ENCODE results near the gene PLEKHN1. TPM values are rescaled to one million over a fixed set of nuclear protein-coding genes. Genes with fewer than 3 reads are reported as not detected.

The PLEKHN1 gene
- total RNA-seq, 2 experiments from 2014 or later: 5.8 to 6.0 TPM

DNA sequence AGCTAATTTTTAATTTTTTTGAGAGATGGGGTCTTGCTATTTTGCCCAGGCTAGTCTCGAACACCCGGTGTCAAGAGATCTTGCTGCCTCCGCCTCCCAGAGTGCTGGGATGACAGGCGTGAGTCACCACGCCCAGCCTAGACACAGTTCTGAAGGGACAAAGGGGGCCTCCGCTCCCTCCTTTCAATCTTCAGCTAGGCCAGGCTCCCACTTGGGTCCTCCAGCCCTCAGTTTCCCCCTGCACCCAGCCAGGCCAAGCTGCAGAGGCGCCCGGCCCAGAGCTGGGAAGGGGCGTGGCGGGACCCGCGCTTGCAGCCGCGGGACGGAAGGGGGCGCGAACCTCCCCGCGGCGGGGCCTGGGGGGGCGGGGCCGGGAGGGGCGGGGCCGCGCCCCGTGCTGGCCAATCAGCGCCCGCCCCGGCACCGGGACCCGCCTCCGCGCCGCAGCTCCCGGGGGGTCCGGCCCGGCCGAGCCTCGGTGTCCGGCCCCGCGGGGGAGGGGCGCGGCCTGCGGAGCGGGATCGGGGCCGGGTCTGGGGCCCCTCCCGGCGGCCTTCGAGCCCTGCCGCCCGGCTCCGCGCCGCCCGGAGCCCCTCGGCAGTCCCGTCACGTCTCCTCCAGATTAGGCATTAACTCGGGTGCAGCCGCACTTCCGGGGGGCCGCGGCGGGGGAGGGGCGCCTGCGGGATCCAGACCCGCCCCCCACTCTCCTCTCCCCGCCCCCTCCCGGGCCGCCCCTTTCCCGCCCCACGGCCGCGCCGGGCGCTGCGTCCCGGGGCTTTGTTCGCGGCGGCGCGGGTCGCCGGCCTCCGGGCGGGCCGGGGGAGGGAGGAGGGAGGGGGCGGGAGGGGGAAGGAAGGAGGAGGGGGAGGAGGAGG lies 53.1 kb downstream of the PLEKHN1 start:
- no peak overlapping the region for H3K27ac Mint-ChIP-seq
- H3K36me3 Mint-ChIP-seq: no peaks in the 10 kb centered on the region
- peaks cover 8% of the 10 kb centered on the region for H3K4me1 Mint-ChIP-seq (ENCODE audit: low read depth)
- peak overlapping the region; percentile 62 for H3K4me3 Mint-ChIP-seq
- peak; percentile 83 for DNase-seq
- peaks cover 9% of the 10 kb centered on the region for H3K27me3 Mint-ChIP-seq
- POLR2A ChIA-PET: no interaction called here
- H3K9me3 Mint-ChIP-seq: no peaks in the 10 kb centered on the region
- CTCF ChIA-PET: interaction anchor here (0.9 to 2.0 kb wide), 9 partner anchors 13 to 78 kb away, joined by 3 to 15 read pairs (median 5); partner anchors contain the start of gene PERM1
- intact Hi-C loops (cut with micrococcal nuclease): loop anchor here (5.0 kb wide), 1 partner anchor 43 kb away; no protein-coding TSS in a partner anchor

DNA sequence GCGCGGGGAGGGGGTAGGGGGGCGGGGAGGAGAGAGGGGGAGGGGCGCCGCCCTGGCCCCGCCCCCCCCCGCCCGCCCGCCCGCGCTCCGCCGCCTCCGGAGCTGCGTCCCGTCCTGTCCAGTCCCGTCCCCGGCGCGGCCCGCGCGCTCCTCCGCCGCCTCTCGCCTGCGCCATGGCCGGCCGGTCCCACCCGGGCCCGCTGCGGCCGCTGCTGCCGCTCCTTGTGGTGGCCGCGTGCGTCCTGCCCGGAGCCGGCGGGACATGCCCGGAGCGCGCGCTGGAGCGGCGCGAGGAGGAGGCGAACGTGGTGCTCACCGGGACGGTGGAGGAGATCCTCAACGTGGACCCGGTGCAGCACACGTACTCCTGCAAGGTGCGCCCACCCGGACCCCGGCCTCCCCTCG lies 53.7 kb downstream of the PLEKHN1 start, which contains the start of gene AGRN:
Gene AGRN (plus strand): TSS at position 121 of the 405 bp plus-strand sequence. CDS start 53 bp downstream, at position 174.
- Mint-ChIP-seq H3K27me3 (peaks cover 9% of the 10 kb centered on the region), H3K4me3 (peak within 1 kb of the TSS; percentile 62), H3K4me1 (ENCODE audit: low read depth) (peaks cover 6% of the 10 kb centered on the region), H3K9me3 (no peaks in the 10 kb centered on the region), H3K27ac (no peak within 1 kb of the TSS), H3K36me3 (no peaks in the 10 kb centered on the region)
- ChIA-PET POLR2A (no interaction called here), CTCF (interaction anchor here (1.4 to 2.0 kb wide), 3 partner anchors 13 to 44 kb away, joined by 6 to 10 read pairs (median 9); no protein-coding TSS in a partner anchor)
- DNase-seq: no peak
- intact Hi-C loops (cut with micrococcal nuclease): loop anchor here (5.0 kb wide), 1 partner anchor 42 kb away; no protein-coding TSS in a partner anchor

DNA sequence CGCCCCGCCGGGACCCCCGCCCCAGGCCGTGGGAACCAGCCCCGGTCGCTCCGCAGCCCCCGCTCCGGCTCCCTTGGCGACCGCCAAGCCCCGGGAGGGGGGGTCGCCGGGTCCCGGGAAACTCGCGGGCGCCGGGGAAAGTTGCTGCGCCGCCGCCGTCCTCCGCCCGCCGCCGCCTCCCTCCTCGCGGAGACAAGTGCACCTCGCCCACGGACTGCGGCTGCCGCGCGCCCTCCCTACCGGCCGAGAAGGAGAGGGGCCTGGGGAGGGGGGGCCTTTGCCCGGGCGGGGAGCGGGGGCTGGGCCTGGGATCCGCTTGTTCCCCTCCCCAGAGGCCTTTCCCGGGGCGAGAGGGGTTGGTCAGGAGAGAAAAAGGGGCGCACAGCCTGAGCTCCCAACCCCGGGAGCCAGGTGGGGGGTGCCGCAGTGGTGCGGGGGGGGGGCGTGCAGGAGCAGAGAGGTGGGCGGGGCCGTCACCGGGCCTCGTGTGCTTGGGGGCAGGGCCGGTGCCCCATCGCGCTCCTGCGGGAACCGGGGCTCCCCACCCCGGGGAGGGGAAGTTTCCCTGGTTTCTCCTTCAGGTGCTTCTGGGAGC lies 54.2 kb downstream of the PLEKHN1 start:
- H3K27ac Mint-ChIP-seq: no peak overlapping the region
- no peak for DNase-seq
- H3K4me1 Mint-ChIP-seq (ENCODE audit: low read depth): peaks cover 6% of the 10 kb centered on the region
- intact Hi-C loops (cut with micrococcal nuclease): no loop called here
- H3K27me3 Mint-ChIP-seq: peaks cover 9% of the 10 kb centered on the region
- ChIA-PET CTCF (no interaction called here), POLR2A (no interaction called here)
- H3K4me3 Mint-ChIP-seq: no peak overlapping the region
- no peaks in the 10 kb centered on the region for H3K36me3 Mint-ChIP-seq
- no peaks in the 10 kb centered on the region for H3K9me3 Mint-ChIP-seq

DNA sequence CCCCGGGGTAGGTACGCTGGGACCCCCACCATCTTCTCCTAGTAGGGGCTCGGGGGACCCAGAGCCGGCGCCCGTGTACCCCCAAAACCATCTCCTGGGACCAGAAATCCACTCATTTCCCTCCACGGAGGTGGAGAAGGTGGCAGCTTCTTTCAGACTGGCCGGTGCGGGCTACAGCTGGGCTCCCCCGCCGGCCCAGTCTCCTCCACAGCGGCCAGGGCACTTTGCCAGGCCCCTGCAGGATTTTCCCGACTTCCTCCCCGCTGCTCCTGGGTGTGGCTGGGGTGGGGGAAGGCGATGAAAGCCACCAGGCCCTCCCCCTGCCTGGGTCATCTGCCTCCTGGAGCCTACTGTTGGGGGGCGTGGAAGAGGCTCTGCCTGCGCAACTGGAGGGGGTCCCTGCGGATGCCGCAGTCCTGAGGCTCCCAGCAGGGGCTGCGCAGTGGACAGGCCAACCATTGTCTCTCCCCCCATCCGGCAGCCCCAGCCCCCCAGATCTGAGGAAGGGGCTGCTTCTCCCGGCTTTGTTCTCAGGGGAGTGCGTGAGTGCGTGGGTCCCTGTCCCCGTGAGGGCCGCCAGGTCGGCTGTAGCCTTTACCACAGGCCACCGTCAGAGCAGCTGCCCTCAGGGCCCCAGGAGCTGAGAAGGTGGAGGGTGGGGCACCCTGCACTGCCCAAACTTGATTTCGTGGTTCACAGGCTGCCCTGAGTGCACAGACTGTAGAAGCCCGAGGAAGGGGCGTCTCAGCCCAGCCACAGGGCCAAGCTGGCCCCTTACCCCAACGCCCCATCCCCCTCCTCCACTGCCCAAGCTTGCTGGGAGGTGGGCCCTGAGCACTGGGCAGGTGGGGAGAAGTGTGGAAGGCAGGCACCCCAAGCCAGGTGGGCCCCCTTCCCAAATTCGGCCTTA lies 55.0 kb downstream of the PLEKHN1 start:
- intact Hi-C loops (cut with micrococcal nuclease): no loop called here
- CTCF ChIA-PET: interaction anchor here (0.8 to 1.3 kb wide), 2 partner anchors 12 to 43 kb away, joined by 3 to 5 read pairs; no protein-coding TSS in a partner anchor

DNA sequence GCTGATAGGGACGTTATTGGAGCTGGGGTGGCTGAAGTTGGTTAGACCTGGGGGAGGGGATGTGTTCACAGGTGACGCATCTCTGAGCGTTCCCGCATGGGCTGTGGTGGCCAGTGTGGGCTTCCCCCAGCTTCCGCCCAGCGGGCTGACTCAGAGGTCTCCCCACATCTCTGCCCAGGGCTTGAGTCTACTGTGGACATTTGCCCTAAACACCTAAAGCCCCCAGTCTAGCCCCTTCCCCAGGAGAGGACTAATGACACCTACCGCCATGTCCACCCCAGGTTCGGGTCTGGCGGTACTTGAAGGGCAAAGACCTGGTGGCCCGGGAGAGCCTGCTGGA lies 55.6 kb downstream of the PLEKHN1 start:
- DNase-seq: no peak
- H3K27ac Mint-ChIP-seq: no peak overlapping the region
- peaks cover 6% of the 10 kb centered on the region for H3K4me1 Mint-ChIP-seq (ENCODE audit: low read depth)
- no peak overlapping the region for H3K4me3 Mint-ChIP-seq
- ChIA-PET POLR2A (no interaction called here), CTCF (interaction anchor here (0.8 to 1.3 kb wide), 2 partner anchors 11 to 42 kb away, joined by 3 to 5 read pairs; no protein-coding TSS in a partner anchor)
- H3K27me3 Mint-ChIP-seq: peaks cover 9% of the 10 kb centered on the region
- intact Hi-C loops (cut with micrococcal nuclease): no loop called here
- H3K36me3 Mint-ChIP-seq: no peaks in the 10 kb centered on the region
- H3K9me3 Mint-ChIP-seq: no peaks in the 10 kb centered on the region

More for the DNA sequence above, 55.0 kb downstream of the PLEKHN1 start:
- H3K27ac Mint-ChIP-seq: no peak overlapping the region
- POLR2A ChIA-PET: no interaction called here
- H3K4me1 Mint-ChIP-seq (ENCODE audit: low read depth): peaks cover 6% of the 10 kb centered on the region
- H3K36me3 Mint-ChIP-seq: no peaks in the 10 kb centered on the region
- H3K4me3 Mint-ChIP-seq: peak overlapping the region; percentile 37
- DNase-seq: no peak
- H3K9me3 Mint-ChIP-seq: no peaks in the 10 kb centered on the region
- H3K27me3 Mint-ChIP-seq: peaks cover 9% of the 10 kb centered on the region

DNA sequence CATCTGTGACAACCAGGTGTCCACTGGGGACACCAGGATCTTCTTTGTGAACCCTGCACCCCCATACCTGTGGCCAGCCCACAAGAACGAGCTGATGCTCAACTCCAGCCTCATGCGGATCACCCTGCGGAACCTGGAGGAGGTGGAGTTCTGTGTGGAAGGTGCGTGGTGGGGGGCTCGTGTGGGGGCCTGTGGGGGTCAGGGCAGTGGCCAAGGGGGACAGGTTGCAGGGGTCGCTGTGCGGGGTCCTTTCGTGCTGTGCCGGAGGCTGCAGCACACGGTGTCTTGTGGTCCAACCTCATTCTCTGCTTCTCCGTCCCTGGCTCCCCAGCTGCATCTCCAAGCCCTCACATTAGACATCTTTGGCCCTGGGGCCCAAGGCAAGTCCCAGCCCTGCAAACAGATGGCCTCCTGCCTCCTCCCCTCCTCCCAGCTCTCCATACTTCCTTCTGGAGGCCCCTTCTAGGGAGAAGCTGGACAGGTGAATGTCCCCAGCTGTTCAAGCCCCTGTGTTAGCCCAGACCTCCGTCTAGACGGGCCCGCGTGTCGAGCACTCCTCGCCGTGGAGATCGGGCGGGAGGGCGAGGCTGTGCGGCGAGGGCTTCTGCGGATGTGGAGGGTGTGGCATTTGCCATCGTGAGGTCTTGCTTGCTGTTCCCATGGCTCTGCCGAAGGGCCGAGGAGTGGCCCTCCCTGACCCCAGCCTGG lies 56.2 kb downstream of the PLEKHN1 start:
- no peak for DNase-seq
- H3K27me3 Mint-ChIP-seq: peaks cover 9% of the 10 kb centered on the region
- no peaks in the 10 kb centered on the region for H3K9me3 Mint-ChIP-seq
- no peak overlapping the region for H3K4me3 Mint-ChIP-seq
- ChIA-PET CTCF (interaction anchor here (1.0 to 1.3 kb wide), 2 partner anchors 20 to 42 kb away, joined by 3 to 5 read pairs; no protein-coding TSS in a partner anchor), POLR2A (no interaction called here)
- H3K27ac Mint-ChIP-seq: no peak overlapping the region
- intact Hi-C loops (cut with micrococcal nuclease): no loop called here
- peaks cover 3% of the 10 kb centered on the region for H3K4me1 Mint-ChIP-seq (ENCODE audit: low read depth)
- H3K36me3 Mint-ChIP-seq: no peaks in the 10 kb centered on the region

DNA sequence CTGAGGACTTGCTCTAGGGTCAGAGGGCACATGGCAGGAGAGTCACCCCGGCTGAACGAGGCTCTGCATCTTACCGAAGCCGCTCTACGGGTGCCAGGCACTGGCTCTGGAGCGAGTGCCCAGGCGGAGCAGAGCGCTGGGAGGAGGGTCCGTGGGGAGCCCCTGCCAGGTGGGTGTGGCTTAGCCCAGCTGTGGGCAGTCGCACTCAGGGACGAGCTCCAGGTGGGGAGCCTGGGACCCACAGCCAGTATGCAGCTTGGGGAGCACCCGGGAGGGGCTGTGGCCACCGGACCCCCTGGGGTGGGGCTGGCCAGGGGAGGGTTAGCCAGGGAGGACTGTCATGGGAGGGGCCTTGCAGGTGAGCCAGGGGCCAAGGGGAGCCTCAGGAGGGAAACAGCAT lies 57.4 kb downstream of the PLEKHN1 start:
- H3K36me3 Mint-ChIP-seq: no peaks in the 10 kb centered on the region
- H3K9me3 Mint-ChIP-seq: no peaks in the 10 kb centered on the region
- peaks cover 3% of the 10 kb centered on the region for H3K4me1 Mint-ChIP-seq (ENCODE audit: low read depth)
- intact Hi-C loops (cut with micrococcal nuclease): no loop called here
- ChIA-PET POLR2A (no interaction called here), CTCF (interaction anchor here (1.0 to 1.2 kb wide), 2 partner anchors 22 to 207 kb away, joined by 3 read pairs; no protein-coding TSS in a partner anchor)
- no peak for DNase-seq
- no peak overlapping the region for H3K4me3 Mint-ChIP-seq
- peaks cover 9% of the 10 kb centered on the region for H3K27me3 Mint-ChIP-seq
- H3K27ac Mint-ChIP-seq: no peak overlapping the region

DNA sequence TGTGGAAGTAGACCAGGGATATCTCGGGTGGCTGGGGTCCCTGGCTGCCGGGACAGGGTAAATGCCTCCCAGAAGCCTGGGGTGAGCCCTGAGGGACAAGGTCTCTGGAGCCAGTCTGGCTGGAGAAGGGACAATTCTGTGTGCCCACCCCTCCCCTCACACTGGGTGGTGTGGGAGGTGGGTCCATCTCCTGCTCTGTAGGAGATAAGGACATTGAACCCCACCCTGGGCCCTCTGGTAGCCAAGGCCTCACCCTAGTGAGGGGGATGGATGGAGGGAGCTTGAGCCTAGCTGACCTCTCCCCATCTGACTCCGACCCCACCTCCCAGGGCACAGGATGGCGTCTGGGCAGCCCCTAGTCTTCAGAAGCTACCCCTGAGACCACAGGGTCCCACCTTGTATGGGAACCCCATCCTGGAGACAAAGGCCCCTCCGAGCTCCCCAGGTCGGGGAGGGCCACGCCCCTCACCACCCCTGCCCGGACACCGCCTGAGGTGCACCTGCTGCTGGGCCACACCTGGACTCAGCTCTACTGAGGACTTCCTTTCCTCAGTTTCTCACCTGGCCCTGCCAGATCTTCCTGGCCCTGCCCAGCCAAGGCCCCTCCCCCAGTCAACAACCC lies 58.0 kb downstream of the PLEKHN1 start:
- no peaks in the 10 kb centered on the region for H3K9me3 Mint-ChIP-seq
- ChIA-PET POLR2A (no interaction called here), CTCF (interaction anchor here (1.2 kb wide), 1 partner anchor 207 kb away, joined by 3 read pairs; no protein-coding TSS in a partner anchor)
- no peak overlapping the region for H3K27ac Mint-ChIP-seq
- H3K27me3 Mint-ChIP-seq: peaks cover 9% of the 10 kb centered on the region
- H3K4me3 Mint-ChIP-seq: no peak overlapping the region
- intact Hi-C loops (cut with micrococcal nuclease): no loop called here
- no peak for DNase-seq
- no peaks in the 10 kb centered on the region for H3K4me1 Mint-ChIP-seq (ENCODE audit: low read depth)
- H3K36me3 Mint-ChIP-seq: no peaks in the 10 kb centered on the region

DNA sequence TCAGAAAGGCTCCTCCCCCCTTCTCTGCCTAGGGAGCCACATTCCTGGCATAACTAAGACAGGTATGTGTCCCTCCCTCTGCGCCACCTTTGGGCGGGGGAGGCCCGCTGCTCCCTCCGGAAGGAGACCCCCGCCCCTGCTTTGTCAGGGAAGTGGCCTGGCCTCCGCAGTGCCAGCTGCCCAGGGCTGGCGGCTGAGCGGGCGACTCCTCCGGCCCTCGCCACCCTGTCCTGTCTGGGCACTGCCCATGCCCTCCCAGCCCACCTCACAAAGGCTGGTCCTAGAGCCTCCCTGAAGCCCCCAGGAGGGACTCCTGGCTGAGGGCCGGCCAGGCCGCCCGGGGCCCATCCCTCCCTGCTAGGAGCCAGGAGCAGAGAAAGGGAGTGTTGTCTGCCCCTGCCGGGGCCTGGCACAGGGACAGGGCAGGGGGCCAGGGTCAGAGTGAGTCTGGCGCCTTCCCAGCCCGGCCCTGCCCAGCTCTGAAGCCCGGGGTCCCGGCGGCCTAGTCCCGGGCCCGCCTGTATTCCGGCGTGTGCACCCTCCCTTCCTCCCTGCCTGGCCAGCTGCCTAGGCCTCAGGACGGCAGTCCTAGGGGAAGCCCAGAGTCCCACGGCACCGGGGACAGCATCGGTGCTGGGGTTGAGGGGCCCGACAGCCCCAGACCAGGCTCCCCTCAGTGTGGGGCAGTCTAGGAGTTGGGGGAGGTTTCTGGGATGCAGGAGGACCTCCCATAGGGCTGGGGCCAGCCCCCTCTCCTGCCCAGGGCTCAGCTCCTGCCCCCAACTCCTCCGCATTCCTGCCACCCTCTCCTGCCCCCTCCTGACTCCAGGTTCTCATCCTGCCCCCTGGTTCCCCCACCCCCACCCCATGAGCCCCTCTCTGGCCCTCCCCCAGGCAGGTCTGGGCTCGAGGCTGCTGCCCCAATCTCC lies 58.8 kb downstream of the PLEKHN1 start:
- DNase-seq: no peak
- no peaks in the 10 kb centered on the region for H3K4me1 Mint-ChIP-seq (ENCODE audit: low read depth)
- no peaks in the 10 kb centered on the region for H3K9me3 Mint-ChIP-seq
- intact Hi-C loops (cut with micrococcal nuclease): no loop called here
- POLR2A ChIA-PET: no interaction called here
- H3K4me3 Mint-ChIP-seq: no peak overlapping the region
- H3K27me3 Mint-ChIP-seq: peaks cover 9% of the 10 kb centered on the region
- CTCF ChIA-PET: interaction anchor here (1.2 kb wide), 1 partner anchor 206 kb away, joined by 3 read pairs; no protein-coding TSS in a partner anchor
- no peak overlapping the region for H3K27ac Mint-ChIP-seq
- H3K36me3 Mint-ChIP-seq: no peaks in the 10 kb centered on the region

All from activated CD4-positive, alpha-beta memory T cell treated with anti-CD3 and anti-CD28 coated beads for 36 hours (primary cell).